HepG2 (cell line): ENCODE data around the gene SLC25A51. TPM values are rescaled to one million over a fixed set of nuclear protein-coding genes. Genes with fewer than 3 reads are reported as not detected.

Source experiments
- ATRX ChIP-seq: sonication (generic); formaldehyde crosslinking; IDR thresholded peaks from 2 replicates; pipeline ENCODE4 v1.4.0; 2020; ENCODE audit warnings: missing genetic modification reagents, borderline replicate concordance
- BRCA1 ChIP-seq: sonication (generic); formaldehyde crosslinking; IDR thresholded peaks from 2 replicates; pipeline ENCODE4 v1.4.0; 2020; ENCODE audit warnings: missing genetic modification reagents
- CEBPZ ChIP-seq: IDR thresholded peaks from 2 replicates; pipeline ENCODE4 v1.6.1; 2012; ENCODE audit warnings: low read length, improper control_type of control experiment
- GLMP ChIP-seq: sonication (generic); formaldehyde crosslinking; IDR thresholded peaks from 2 replicates; pipeline ENCODE4 v1.9.0; 2021; ENCODE audit warnings: missing genetic modification reagents, mild to moderate bottlenecking, borderline replicate concordance
- HES4 ChIP-seq: sonication (generic); formaldehyde crosslinking; IDR thresholded peaks from 2 replicates; pipeline ENCODE4 v1.9.0; 2021; ENCODE audit warnings: mild to moderate bottlenecking, missing genetic modification reagents, borderline replicate concordance
- HNRNPLL ChIP-seq: fragments of 200-400 bp; formaldehyde crosslinking; IDR thresholded peaks from 2 replicates; pipeline ENCODE4 v1.6.1; 2017; ENCODE audit warnings: mild to moderate bottlenecking, low read depth, low read length; ENCODE audit not compliant: poor library complexity, severe bottlenecking
- KDM5B ChIP-seq: sonication (generic); formaldehyde crosslinking; IDR thresholded peaks from 2 replicates; pipeline ENCODE4 v1.4.0; 2020; ENCODE audit warnings: missing genetic modification reagents, mild to moderate bottlenecking, borderline replicate concordance
- MEIS1 ChIP-seq: sonication (generic); formaldehyde crosslinking; IDR thresholded peaks from 2 replicates; pipeline ENCODE4 v1.9.0; 2021; ENCODE audit warnings: mild to moderate bottlenecking, missing genetic modification reagents, moderate library complexity, borderline replicate concordance
- MIER2 ChIP-seq: IDR thresholded peaks from 2 replicates; pipeline ENCODE4 v1.6.1; 2016; ENCODE audit warnings: missing biosample characterization, missing genetic modification reagents
- TEAD2 ChIP-seq: sonication (generic); formaldehyde crosslinking; IDR thresholded peaks from 2 replicates; pipeline ENCODE4 v1.9.0; 2021; ENCODE audit warnings: missing genetic modification reagents
- TGIF2 ChIP-seq: IDR thresholded peaks from 2 replicates; pipeline ENCODE4 v1.6.1; 2016; ENCODE audit warnings: control low read depth, missing compliant biosample characterization
- ZBTB21 ChIP-seq: sonication (generic); formaldehyde crosslinking; IDR thresholded peaks from 2 replicates; pipeline ENCODE4 v1.4.0; 2020; ENCODE audit warnings: missing genetic modification reagents
- ZGPAT ChIP-seq: IDR thresholded peaks from 2 replicates; pipeline ENCODE4 v1.6.1; 2016; ENCODE audit warnings: mild to moderate bottlenecking
- ZNF230 ChIP-seq: sonication (generic); formaldehyde crosslinking; IDR thresholded peaks from 2 replicates; pipeline ENCODE4 v1.4.0; 2020; ENCODE audit warnings: mild to moderate bottlenecking, missing genetic modification reagents
- ZNF569 ChIP-seq: sonication (generic); formaldehyde crosslinking; IDR thresholded peaks from 2 replicates; pipeline ENCODE4 v1.5.0; 2020; ENCODE audit warnings: mild to moderate bottlenecking, missing genetic modification reagents, moderate library complexity, borderline replicate concordance
- ZNF574 ChIP-seq: sonication (generic); formaldehyde crosslinking; IDR thresholded peaks from 2 replicates; pipeline ENCODE4 v1.4.0; 2020; ENCODE audit warnings: missing genetic modification reagents
- ZNF773 ChIP-seq: sonication (generic); formaldehyde crosslinking; IDR thresholded peaks from 2 replicates; pipeline ENCODE4 v1.4.0; 2020; ENCODE audit warnings: missing genetic modification reagents, borderline replicate concordance
- ZNF781 ChIP-seq: sonication (generic); formaldehyde crosslinking; IDR thresholded peaks from 2 replicates; pipeline ENCODE4 v1.5.1; 2020; ENCODE audit warnings: borderline replicate concordance, mild to moderate bottlenecking, missing genetic modification reagents; ENCODE audit errors: not compliant biosample characterization
- ZNF784 ChIP-seq: sonication (generic); formaldehyde crosslinking; IDR thresholded peaks from 2 replicates; pipeline ENCODE4 v1.5.1; 2020; ENCODE audit warnings: missing genetic modification reagents, mild to moderate bottlenecking, borderline replicate concordance
- polyA plus RNA-seq, 8 experiments: library from polyadenylated mRNA; depleted of rRNA in 3 of 8; stranded (reverse) in 7 of 8; unstranded in 1 of 8; fragments of >200 nt; fragmentation: Illumina TruSeq in 4 of 8; extraction: Trizol in 4 of 8; gene quantifications; 2 replicates each; pipeline versions ENCODE4 v1.2.1 to v1.2.3, GENCODE V29; 2011 to 2016; ENCODE audit warnings: low read depth in 4 of 8, missing spikeins in 1 of 8, mixed read lengths in 1 of 8; ENCODE audit not compliant: insufficient read depth in 1 of 8
- total RNA-seq, 5 experiments: library from RNA; depleted of rRNA; stranded (reverse); fragments of >200 nt; fragmentation: Illumina TruSeq; extraction: Trizol; gene quantifications; 2 replicates each; pipeline ENCODE4 v1.2.3, GENCODE V29; 2016; ENCODE audit warnings: low read depth in 1 of 5

The SLC25A51 gene
- total and polyA plus RNA-seq, 2 of the 13 experiments (the other 11 are each of a cell fraction or from before 2014, with no cell fraction given): 14.6 to 37.7 TPM

- no peak for TF ChIP-seq CEBPZ
- TF ChIP-seq HNRNPLL: peak; percentile 59
- TF ChIP-seq BRCA1: no peak; the same call in 1 of the 2 replicates
- TF ChIP-seq TEAD2 (CRISPR knock-in tag): no peak
- peak; percentile 84; the same call in 1 of the 2 replicates for TF ChIP-seq HES4 (CRISPR knock-in tag)
- no peak for TF ChIP-seq ATRX (CRISPR knock-in tag)
- TF ChIP-seq ZBTB21 (CRISPR knock-in tag): no peak; the same call in 1 of the 2 replicates
- TF ChIP-seq ZNF230 (CRISPR knock-in tag): peak; percentile 71; the same call in 1 of the 2 replicates
- peak; percentile 91; the same call in 1 of the 2 replicates for TF ChIP-seq KDM5B (CRISPR knock-in tag)
- TF ChIP-seq MEIS1 (CRISPR knock-in tag): peak; percentile 88
- TF ChIP-seq TGIF2 (CRISPR knock-in tag): peak; percentile 96
- no peak; the same call in 1 of the 2 replicates for TF ChIP-seq ZNF773 (CRISPR knock-in tag)
- TF ChIP-seq MIER2 (CRISPR knock-in tag): peak; percentile 34
- peak; percentile 91 for TF ChIP-seq ZNF574 (CRISPR knock-in tag)
- peak; percentile 65 for TF ChIP-seq ZNF781
- TF ChIP-seq ZGPAT (CRISPR knock-in tag): peak; percentile 97
- no peak for TF ChIP-seq GLMP (CRISPR knock-in tag)
- peak; percentile 83; the same call in 1 of the 2 replicates for TF ChIP-seq ZNF784 (CRISPR knock-in tag)
- TF ChIP-seq ZNF569: no peak
These were observed at the start of gene SLC25A51 (continued) for GRCh38 chr9:37903647-37904444.
